ENCODE measurements around the gene SPECC1. TPM values are rescaled to one million over a fixed set of nuclear protein-coding genes. Genes with fewer than 3 reads are reported as not detected.
"Not testable (repeated sequence)": the region's sequence is repeated elsewhere in the genome, so short reads cannot be mapped to it uniquely, and the experiment has no call there.

The SPECC1 gene
- total RNA-seq, 1 donor from 2014 or later = 55.4 TPM

GRCh38 chr17:20091174-20092029 lies 82.2 kb downstream of the SPECC1 start:
- no peak for FAIRE-seq

DNA sequence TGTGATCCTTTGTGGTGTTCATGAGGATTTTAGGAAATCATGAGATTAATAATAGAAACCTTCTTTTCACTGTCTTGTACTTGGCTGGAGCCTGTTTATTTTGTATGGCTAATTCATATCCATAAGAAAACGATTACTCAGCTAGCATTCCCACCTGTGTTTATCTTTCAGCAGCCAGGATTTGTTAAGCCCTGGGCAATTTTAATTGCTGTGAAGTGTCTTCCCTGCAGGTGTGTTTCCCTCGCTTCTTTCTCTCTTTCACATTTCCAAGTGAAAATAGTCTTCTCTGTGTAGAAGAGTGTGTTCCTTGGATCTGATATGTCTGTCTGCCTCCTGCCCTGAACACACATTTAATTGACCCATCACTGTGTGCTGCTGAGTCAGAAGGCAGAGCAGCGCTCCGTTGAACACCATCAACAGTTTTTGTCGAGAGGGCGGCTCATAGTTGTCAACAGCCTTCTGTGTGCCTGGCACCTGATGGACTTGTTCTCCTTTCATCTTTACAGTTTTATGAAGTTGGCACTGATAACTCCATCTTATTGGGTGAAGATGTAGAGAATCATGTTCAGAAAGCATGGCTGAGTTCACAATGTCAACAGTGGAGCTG lies 83.2 kb downstream of the SPECC1 start:
- FAIRE-seq = no peak
- no peak for DNase-seq (ENCODE audit: low spot score in 2 of 2)

More at GRCh38 chr17:20091174-20092029, 82.2 kb downstream of the SPECC1 start:
- DNase-seq (ENCODE audit: low spot score in 2 of 2) = no peak

- DNase-seq (ENCODE audit: low spot score in 2 of 2) = no peak
- no peak for FAIRE-seq
These were observed 83.9 kb downstream of the SPECC1 start for GRCh38 chr17:20092973-20093626.

- DNase-seq (ENCODE audit: low spot score in 2 of 2) = no peak
- FAIRE-seq = no peak
These were observed 85.6 kb downstream of the SPECC1 start for GRCh38 chr17:20094777-20095176.

- FAIRE-seq = no peak
- peak; percentile 38 to 61 for DNase-seq (ENCODE audit: low spot score in 2 of 2)
These were observed 86.3 kb downstream of the SPECC1 start for GRCh38 chr17:20095336-20096080.

DNA sequence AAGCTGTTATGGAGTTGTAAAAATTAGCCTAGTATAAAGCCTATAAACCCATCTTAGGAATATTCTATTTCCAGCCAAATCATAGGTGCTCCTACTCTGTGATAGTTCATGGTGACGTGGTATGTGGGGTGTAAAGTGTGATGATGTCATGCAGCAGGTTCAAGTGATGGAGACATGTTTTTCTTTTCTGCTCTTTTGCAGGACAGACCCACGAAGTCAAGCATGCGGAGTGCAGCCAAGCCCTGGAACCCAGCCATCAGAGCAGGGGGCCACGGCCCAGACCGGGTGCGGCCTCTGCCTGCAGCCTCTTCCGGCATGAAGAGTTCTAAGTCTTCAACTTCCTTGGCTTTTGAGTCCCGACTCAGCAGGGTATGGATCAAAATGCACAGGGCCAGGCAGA lies 87.3 kb downstream of the SPECC1 start:
- DNase-seq (ENCODE audit: low spot score in 2 of 2) (no peak), FAIRE-seq (no peak)

- FAIRE-seq = no peak
- DNase-seq (ENCODE audit: low spot score in 2 of 2) = no peak
These were observed 88.2 kb downstream of the SPECC1 start for GRCh38 chr17:20097330-20097729.

DNA sequence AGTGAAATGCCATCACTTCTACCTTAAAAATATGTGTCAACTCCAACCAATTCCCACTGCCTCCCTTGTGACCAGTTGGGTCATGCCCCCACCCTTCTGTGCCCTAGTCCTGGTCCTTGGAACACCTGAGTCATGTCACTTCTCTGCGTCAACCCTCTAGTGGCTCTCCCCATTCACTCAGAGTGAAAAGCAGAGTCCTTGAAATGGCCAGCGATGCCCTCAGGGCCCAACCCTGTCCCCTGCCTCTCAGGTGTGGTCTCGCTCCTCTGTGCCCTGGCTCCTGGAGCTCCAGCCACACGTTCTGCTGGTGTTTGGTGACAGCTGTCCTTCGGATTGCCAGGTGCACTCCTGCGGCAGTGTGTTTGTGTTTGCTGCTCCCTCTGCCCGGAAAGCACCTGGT lies 89.2 kb downstream of the SPECC1 start:
- FAIRE-seq (no peak), DNase-seq (ENCODE audit: low spot score in 2 of 2) (no peak)

GRCh38 chr17:20100806-20101205 lies 91.6 kb downstream of the SPECC1 start:
- FAIRE-seq; DNase-seq (ENCODE audit: low spot score in 2 of 2): not testable (repeated sequence)

DNA sequence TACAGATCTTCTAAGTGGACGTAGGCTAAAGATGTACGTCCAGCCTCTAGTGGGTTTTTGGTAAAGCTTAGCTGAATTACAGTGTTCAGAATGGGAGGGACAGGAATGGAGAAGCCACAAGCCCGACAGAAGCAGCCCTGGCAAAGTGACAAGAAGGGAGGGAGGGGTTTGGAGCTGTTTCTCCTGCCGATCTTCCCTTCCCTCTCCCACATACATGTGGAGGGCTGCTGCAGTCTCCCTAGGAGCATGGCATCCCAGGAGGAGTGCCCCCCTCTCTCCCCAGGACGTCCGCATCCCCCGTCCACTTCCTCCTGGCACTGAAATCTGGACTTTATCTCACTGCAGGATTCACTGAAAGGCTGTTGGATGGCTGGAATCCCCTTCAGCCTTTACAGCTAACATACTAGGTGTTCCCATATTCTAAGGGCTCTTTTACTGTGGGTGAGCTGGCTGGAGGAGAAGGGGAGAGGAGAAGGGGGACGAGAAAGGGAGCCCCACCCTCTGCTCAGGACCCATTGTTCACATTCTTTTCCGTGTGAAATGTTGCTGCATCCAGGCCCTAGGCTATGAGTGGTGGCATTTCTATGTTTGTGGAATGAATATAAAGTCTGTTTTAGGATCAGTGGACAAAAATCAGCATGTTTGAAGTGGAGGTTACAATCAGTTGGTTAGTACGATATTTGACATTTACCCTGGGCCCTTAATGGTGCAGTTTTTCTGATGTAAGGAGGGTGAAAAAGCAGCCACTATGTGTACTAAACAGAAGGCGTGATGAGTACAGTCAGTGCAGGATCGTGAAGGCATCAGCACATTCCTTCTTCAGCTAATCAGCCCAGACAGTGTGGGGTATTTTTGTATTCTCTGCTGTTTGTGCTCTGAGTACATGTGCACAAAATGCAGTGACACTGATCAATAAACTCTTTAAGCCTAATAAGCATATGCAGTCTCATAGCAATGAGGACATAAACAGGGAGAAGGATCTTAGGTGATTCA lies 94.6 kb downstream of the SPECC1 start:
- DNase-seq (ENCODE audit: low spot score in 2 of 2) (no peak), FAIRE-seq (no peak)

GRCh38 chr17:20105539-20106280 lies 96.6 kb downstream of the SPECC1 start:
- FAIRE-seq (no peak), DNase-seq (ENCODE audit: low spot score in 2 of 2) (no peak)

DNA sequence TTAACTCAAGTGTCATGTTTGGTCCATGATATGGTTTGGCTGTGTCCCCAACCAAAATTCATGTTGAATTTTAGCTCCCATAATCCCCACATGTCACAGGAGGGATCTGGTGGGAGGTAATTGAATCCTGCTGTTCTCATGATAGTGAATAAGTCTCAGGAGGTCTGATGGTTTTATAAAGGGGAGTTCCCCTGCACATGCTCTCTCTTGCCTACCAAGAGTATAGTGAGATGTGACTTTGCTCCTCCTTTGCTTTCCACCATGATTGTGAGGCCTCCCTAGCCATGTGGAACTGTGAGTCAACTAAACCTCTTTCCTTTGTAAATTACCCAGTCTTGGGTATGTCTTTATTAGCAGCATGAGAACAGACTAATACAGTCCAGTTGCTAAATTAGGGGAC lies 97.3 kb downstream of the SPECC1 start:
- DNase-seq (ENCODE audit: low spot score in 2 of 2); FAIRE-seq: not testable (repeated sequence)

DNA sequence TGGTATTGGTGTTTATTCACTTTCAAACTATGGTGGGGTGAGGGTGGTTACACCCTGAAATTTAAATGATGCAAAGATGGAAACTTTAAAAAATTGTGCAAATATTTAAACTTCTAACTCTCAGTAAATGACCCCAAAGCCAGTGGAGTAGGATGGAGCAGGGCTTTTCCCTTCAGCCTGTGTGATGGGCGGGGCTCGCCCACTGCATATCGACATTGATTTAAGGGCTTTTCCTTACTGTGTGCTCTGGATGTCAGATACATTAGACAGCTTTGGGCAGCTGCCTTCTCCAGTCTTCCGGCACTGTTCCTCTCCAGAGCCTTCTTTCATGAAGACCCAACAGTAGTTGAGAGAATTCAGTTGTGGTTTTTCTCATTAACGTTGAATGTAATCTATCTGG lies 99.9 kb downstream of the SPECC1 start:
- DNase-seq (ENCODE audit: low spot score in 2 of 2) (no peak), FAIRE-seq (no peak)

- DNase-seq (ENCODE audit: low spot score in 2 of 2) (no peak), FAIRE-seq (no peak)
These were observed 102.4 kb downstream of the SPECC1 start for GRCh38 chr17:20111538-20111937.

- no peak for FAIRE-seq
- DNase-seq (ENCODE audit: low spot score in 2 of 2) = no peak
These were observed 105.3 kb downstream of the SPECC1 start for GRCh38 chr17:20114466-20114865.

GRCh38 chr17:20116683-20117309 lies 107.6 kb downstream of the SPECC1 start:
- FAIRE-seq (peak; percentile 53), DNase-seq (ENCODE audit: low spot score in 2 of 2) (no peak)

DNA sequence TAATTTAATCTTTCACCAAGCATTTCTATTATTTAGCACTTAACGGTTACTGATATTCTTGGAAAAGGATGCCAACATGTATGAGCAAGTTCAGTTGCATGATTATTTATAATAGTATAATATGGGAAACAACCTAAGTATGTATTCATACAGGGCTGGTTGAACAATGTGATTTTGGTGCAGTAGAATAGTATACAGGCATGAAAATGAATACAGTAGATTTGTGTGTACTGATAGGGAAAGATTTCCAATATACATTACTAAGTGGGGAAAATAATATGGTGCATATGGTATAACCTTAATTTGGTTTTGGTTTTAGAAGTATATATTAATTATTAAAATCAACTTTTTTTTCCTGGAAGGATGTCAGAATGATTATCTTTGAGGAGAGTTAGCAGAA lies 109.1 kb downstream of the SPECC1 start:
- FAIRE-seq (no peak), DNase-seq (ENCODE audit: low spot score in 2 of 2) (no peak)

GRCh38 chr17:20120836-20121235 lies 111.7 kb downstream of the SPECC1 start:
- FAIRE-seq (no peak), DNase-seq (ENCODE audit: low spot score in 2 of 2) (no peak)

Measured in frontal cortex (tissue), 4 donors.